GM23338 (cell line): ENCODE data around the gene CADPS2. TPM values are rescaled to one million over a fixed set of nuclear protein-coding genes. Genes with fewer than 3 reads are reported as not detected.

Experiments used
- ATAC-seq: fragments of 200-7000 bp; cut with Tn5 transposase; 3 replicates; pipeline ENCODE4 v1.9.1; 2020
- DNase-seq: peaks from one replicate; pipeline ENCODE4 v3.0.0-alpha.2; 2015; ENCODE audit warnings: low spot score
- H2AFZ ChIP-seq: fragments of 200-600 bp; sonication (generic); 2 replicates; pipeline ENCODE4 v1.8.0; 2016; ENCODE audit warnings: antibody characterized with exemption, mild to moderate bottlenecking, moderate library complexity
- H3F3A ChIP-seq: fragments of 200-600 bp; sonication (generic); replicated peaks from 2 replicates; pipeline ENCODE4 v1.8.0; 2017; ENCODE audit warnings: antibody characterized with exemption, mixed run types, low read depth
- H3K27ac ChIP-seq: fragments of 200-600 bp; sonication (generic); 2 replicates; pipeline ENCODE4 v1.6.1; 2016; ENCODE audit warnings: low read depth
- H3K27me3 ChIP-seq: fragments of 200-600 bp; sonication (generic); 2 replicates; pipeline ENCODE4 v1.8.0; 2016; ENCODE audit warnings: mild to moderate bottlenecking, mixed run types, moderate library complexity; ENCODE audit not compliant: insufficient read depth
- H3K36me3 ChIP-seq: fragments of 200-600 bp; sonication (generic); 2 replicates; pipeline ENCODE4 v1.8.0; 2016; ENCODE audit warnings: mild to moderate bottlenecking; ENCODE audit not compliant: insufficient read depth
- H3K4me1 ChIP-seq: fragments of 200-600 bp; sonication (generic); 2 replicates; pipeline ENCODE4 v1.8.0; 2016; ENCODE audit warnings: mild to moderate bottlenecking, moderate library complexity; ENCODE audit not compliant: insufficient read depth
- H3K4me2 ChIP-seq: fragments of 200-600 bp; sonication (generic); 2 replicates; pipeline ENCODE4 v1.7.1; 2017; ENCODE audit warnings: mixed run types
- H3K4me3 ChIP-seq: fragments of 200-600 bp; sonication (generic); 2 replicates; pipeline ENCODE4 v1.6.1; 2016; ENCODE audit warnings: mixed run types
- H3K79me2 ChIP-seq: fragments of 200-600 bp; sonication (generic); replicated peaks from 2 replicates; pipeline ENCODE4 v1.8.0; 2017; ENCODE audit warnings: mild to moderate bottlenecking; ENCODE audit not compliant: insufficient read depth
- H3K9me2 ChIP-seq: fragments of 200-600 bp; sonication (generic); 2 replicates; pipeline ENCODE4 v1.8.0; 2017; ENCODE audit not compliant: insufficient read depth
- H4K20me1 ChIP-seq: fragments of 200-600 bp; sonication (generic); replicated peaks from 2 replicates; pipeline ENCODE4 v1.8.0; 2017; ENCODE audit warnings: mild to moderate bottlenecking; ENCODE audit not compliant: insufficient read depth
- H3K27ac Mint-ChIP-seq: 2 replicates; pipeline ENCODE4 v1.8.0; 2020; ENCODE audit warnings: inconsistent platforms, mild to moderate bottlenecking, moderate library complexity, mixed read lengths
- H3K27me3 Mint-ChIP-seq: 3 replicates; pipeline ENCODE4 v1.8.0; 2022; ENCODE audit warnings: low read depth, mild to moderate bottlenecking, moderate library complexity, mixed read lengths, inconsistent platforms; ENCODE audit not compliant: insufficient read depth, poor library complexity
- H3K36me3 Mint-ChIP-seq: 3 replicates; pipeline ENCODE4 v1.8.0; 2021; ENCODE audit warnings: low read depth, mild to moderate bottlenecking, inconsistent platforms, moderate library complexity, mixed read lengths
- H3K4me1 Mint-ChIP-seq: 3 replicates; pipeline ENCODE4 v1.8.0; 2020; ENCODE audit warnings: mild to moderate bottlenecking, inconsistent platforms, mixed read lengths
- H3K4me3 Mint-ChIP-seq: 3 replicates; pipeline ENCODE4 v1.8.0; 2021; ENCODE audit warnings: moderate library complexity, mild to moderate bottlenecking, inconsistent platforms, mixed read lengths
- H3K9me3 Mint-ChIP-seq: 3 replicates; pipeline ENCODE4 v1.8.0; 2020; ENCODE audit warnings: moderate library complexity, mild to moderate bottlenecking, inconsistent platforms, mixed read lengths
- CREB1 ChIP-seq: fragments of 250-450 bp; sonication (Bioruptor Pico); IDR thresholded peaks from 2 replicates; pipeline ENCODE4 v1.5.0; 2020; ENCODE audit warnings: low read depth, mild to moderate bottlenecking, moderate library complexity
- NANOG ChIP-seq: IDR thresholded peaks from 2 replicates; pipeline ENCODE4 v1.6.1; 2016; ENCODE audit warnings: antibody characterized with exemption, borderline replicate concordance
- POLR2AphosphoS5 ChIP-seq: IDR thresholded peaks from 2 replicates; pipeline ENCODE4 v1.6.1; 2016; ENCODE audit warnings: antibody characterized with exemption, low read depth
- STAT1 ChIP-seq: IDR thresholded peaks from one replicate; pipeline ENCODE4 v1.6.1; 2016; ENCODE audit warnings: antibody characterized with exemption; ENCODE audit not compliant: unreplicated experiment
- ZNF331 ChIP-seq: fragments of 250-450 bp; sonication (Bioruptor Pico); IDR thresholded peaks from 2 replicates; pipeline ENCODE4 v1.5.0; 2020; ENCODE audit warnings: low read depth, mild to moderate bottlenecking, moderate library complexity
- ZNF462 ChIP-seq: fragments of 250-450 bp; sonication (Bioruptor Pico); IDR thresholded peaks from 2 replicates; pipeline ENCODE4 v1.5.0; 2020; ENCODE audit warnings: mild to moderate bottlenecking, moderate library complexity
- polyA plus RNA-seq: library from polyadenylated mRNA; unstranded; fragments of >200 nt; fragmentation: Nextera tagmentation; extraction: Ambion mirVana; gene quantifications from 2 replicates; pipeline ENCODE4 v1.2.1, GENCODE V29; 2016
- total RNA-seq: library from RNA; depleted of rRNA; stranded (reverse); fragments of >200 nt; shearing (Covaris generic); gene quantifications from 2 replicates; pipeline ENCODE4 v1.2.3, GENCODE V29; 2014

The CADPS2 gene
- total and polyA plus RNA-seq, 2 experiments from 2014 or later: 16.3 to 36.9 TPM

- H3K27ac Mint-ChIP-seq: peak overlapping the region; percentile 63; the same call in 1 of the 2 replicates
- H2AFZ ChIP-seq: no peak overlapping the region
- H3K79me2 ChIP-seq: no peaks in the 10 kb centered on the region
- no peak for TF ChIP-seq POLR2AphosphoS5
- peak; percentile 25; the same call in 1 of the 2 replicates for TF ChIP-seq NANOG
- TF ChIP-seq STAT1: no peak
- no peak for TF ChIP-seq ZNF331 (CRISPR knock-in tag)
- no peak for TF ChIP-seq ZNF462
- no peaks in the 10 kb centered on the region for H3K9me2 ChIP-seq
- H3F3A ChIP-seq: no peaks in the 10 kb centered on the region
- 0 out of 2 replicates have a peak overlapping the region, but pooled peaks have one; percentile 27 for H3K27ac ChIP-seq
- H3K4me1 Mint-ChIP-seq: peaks cover 69% of the 10 kb centered on the region
- ATAC-seq: peak; percentile 68
- peaks cover 52% of the 10 kb centered on the region for H3K4me1 ChIP-seq
- H3K27me3 Mint-ChIP-seq: no peaks in the 10 kb centered on the region
- no peaks in the 10 kb centered on the region for H3K9me3 Mint-ChIP-seq
- DNase-seq: peak; percentile 30
- H3K4me3 Mint-ChIP-seq: no peak overlapping the region
- no peaks in the 10 kb centered on the region for H3K36me3 ChIP-seq
- H3K4me3 ChIP-seq: no peak overlapping the region
- H4K20me1 ChIP-seq: no peaks in the 10 kb centered on the region
- H3K36me3 Mint-ChIP-seq: no peaks in the 10 kb centered on the region
- H3K27me3 ChIP-seq: no peaks in the 10 kb centered on the region
- H3K4me2 ChIP-seq: peak overlapping the region; percentile 17; the same call in 1 of the 2 replicates
Measured at GRCh38 chr7:122470859-122471258, 415.4 kb downstream of the CADPS2 start.

GRCh38 chr7:122468945-122469344, 417.3 kb downstream of the CADPS2 start:
- Histone ChIP-seq H3K27me3 (no peaks in the 10 kb centered on the region), H3K27ac (no peak overlapping the region), H3K36me3 (no peaks in the 10 kb centered on the region), H3F3A (no peaks in the 10 kb centered on the region), H3K4me2 (peak overlapping the region; percentile 1; the same call in 1 of the 2 replicates), H3K9me2 (no peaks in the 10 kb centered on the region), H4K20me1 (no peaks in the 10 kb centered on the region), H3K4me3 (no peak overlapping the region), H2AFZ (no peak overlapping the region), H3K4me1 (peaks cover 37% of the 10 kb centered on the region), H3K79me2 (no peaks in the 10 kb centered on the region)
- H3K36me3 Mint-ChIP-seq: no peaks in the 10 kb centered on the region
- peaks cover 62% of the 10 kb centered on the region for H3K4me1 Mint-ChIP-seq
- H3K27me3 Mint-ChIP-seq: no peaks in the 10 kb centered on the region
- ATAC-seq: peak; percentile 37
- no peaks in the 10 kb centered on the region for H3K9me3 Mint-ChIP-seq
- no peak overlapping the region for H3K4me3 Mint-ChIP-seq
- peak; percentile 48 for DNase-seq
- no peak overlapping the region for H3K27ac Mint-ChIP-seq
- TF ChIP-seq CREB1 (no peak), ZNF462 (no peak)
